Measurements from ENCODE around the gene EIF4E3.

- TF ChIP-seq POLR2A (IDR thresholded peaks at IDR 0.05) (no peak), CTCF (IDR thresholded peaks at IDR 0.05) (no peak)
Observed at GRCh38 chr3:71636001-71636400, 89.2 kb downstream of the EIF4E3 start.

Measured in body of pancreas (tissue), 4 donors.